ENCODE results near the gene BCL2L2. TPM values are rescaled to one million over a fixed set of nuclear protein-coding genes. Genes with fewer than 3 reads are reported as not detected.

BCL2L2 gene
- total and polyA plus RNA-seq, 2 of the 8 experiments (the other 6 are each of a cell fraction or from before 2014, with no cell fraction given) = 9.3 to 13.8 TPM

DNA sequence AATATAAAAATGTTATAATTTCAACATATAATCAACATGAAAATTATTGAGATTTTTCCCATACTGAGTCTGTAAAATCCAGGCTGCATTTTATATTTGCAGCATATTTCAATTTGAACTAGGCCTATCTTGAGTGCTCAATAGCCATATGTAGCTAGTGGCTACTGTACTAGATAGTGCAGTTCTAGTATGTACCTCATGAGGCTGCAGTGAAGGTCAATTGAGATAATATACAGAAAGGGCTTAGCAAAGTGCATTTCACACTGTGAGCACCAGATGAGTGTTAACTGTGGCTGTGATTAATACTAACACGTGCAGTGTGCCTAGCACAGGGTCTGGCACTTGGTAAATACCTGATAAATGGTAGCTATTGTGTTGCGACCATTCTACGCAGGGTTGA, 51.4 kb downstream of the BCL2L2 start:
- no peak overlapping the region for H2BK120ac ChIP-seq (replicated peaks; ENCODE audit: low read depth, low read length)
- no peaks in the 10 kb centered on the region for H3K9me3 ChIP-seq (ENCODE audit: insufficient read depth in 2 of 2, low read depth in 1 of 2, low read length in 1 of 2)
- no peaks in the 10 kb centered on the region for H3K79me2 ChIP-seq (ENCODE audit: control insufficient read depth in 1 of 2, insufficient read depth in 2 of 2, low read length in 2 of 2)

More for the DNA sequence above, 51.4 kb downstream of the BCL2L2 start:
- peaks cover 0 to 22% (median 10%) of the 10 kb centered on the region in 4 experiments; a peak in 4 of 8 replicates for H3K36me3 ChIP-seq (ENCODE audit: control insufficient read depth in 2 of 4, insufficient read depth in 4 of 4, low read length in 3 of 4)
- no peak overlapping the region for H3K9ac ChIP-seq (replicated peaks in 1 of 4; ENCODE audit: extremely low read depth in 1 of 4, low read depth in 3 of 4, low read length in 3 of 4)
- no peaks in the 10 kb centered on the region for H3K23me2 ChIP-seq (ENCODE audit: low read depth, low read length)
- no peak overlapping the region for H3K4ac ChIP-seq (replicated peaks; ENCODE audit: insufficient read length, low read depth, low read length)
- no peak overlapping the region for H4K5ac ChIP-seq (ENCODE audit: insufficient read length, low read depth, low read length)
- no peak overlapping the region for H2AFZ ChIP-seq (ENCODE audit: low read length)
- H3K79me1 ChIP-seq (ENCODE audit: low read depth, low read length) = no peaks in the 10 kb centered on the region
- H3K23ac ChIP-seq (ENCODE audit: insufficient read length) = no peak overlapping the region
- H3K27ac ChIP-seq (ENCODE audit: low read depth, low read length) = no peak overlapping the region
- no peak overlapping the region for H2BK15ac ChIP-seq (ENCODE audit: low read length)
- H2BK5ac ChIP-seq (ENCODE audit: low read depth, low read length) = no peak overlapping the region
- H3K4me1 ChIP-seq (replicated peaks in 1 of 4; ENCODE audit: control insufficient read depth in 3 of 4, insufficient read depth in 4 of 4, low read length in 3 of 4) = peaks cover 0 to 2% (median under 1%) of the 10 kb centered on the region in 4 experiments; a peak in 4 of 7 replicates
- no peak overlapping the region for H2AK5ac ChIP-seq (ENCODE audit: low read depth, low read length)
- WGBS, 2 experiments (ENCODE audit: extremely low coverage in 1 of 2, insufficient coverage in 1 of 2, insufficient read length in 1 of 2, insufficient replicate concordance in 2 of 2, low coverage in 1 of 2, low lambda C conversion rate in 2 of 2, missing lambda C conversion rate in 1 of 2) = 84% methylated on average over 3 of the region's 3 CpGs; no CpG with 5 or more reads in 1 of the 2 experiments
- H4K20me1 ChIP-seq (replicated peaks in 1 of 2; ENCODE audit: control insufficient read depth in 1 of 2, insufficient read depth in 2 of 2, low read length in 2 of 2) = peaks cover 8 to 10% of the 10 kb centered on the region in 2 experiments
- no peak overlapping the region for H3K4me2 ChIP-seq (ENCODE audit: insufficient read depth in 1 of 2, low read depth in 2 of 2, low read length in 2 of 2)
- no peak overlapping the region for H2BK20ac ChIP-seq (ENCODE audit: low read length)
- H3K27me3 ChIP-seq (replicated peaks in 1 of 4; ENCODE audit: control insufficient read depth in 3 of 4, extremely low read depth in 1 of 4, insufficient read depth in 3 of 4, low read length in 3 of 4) = peaks cover 0 to 8% (median 4%) of the 10 kb centered on the region in 4 experiments; a peak in 4 of 7 replicates
- H4K8ac ChIP-seq (ENCODE audit: extremely low read depth, insufficient read depth, low read length) = no peak overlapping the region
- H3K18ac ChIP-seq (ENCODE audit: extremely low read depth, low read length) = no peak overlapping the region
- CTCF ChIA-PET (ENCODE audit: partially characterized antibody) = interaction anchor here (0.6 to 20.9 kb wide), 6 partner anchors 11 to 99 kb away, joined by 3 to 333 read pairs (median 6); partner anchors contain the start of genes CMTM5, IL25 and MYH7
- no peak overlapping the region for H4K91ac ChIP-seq (replicated peaks; ENCODE audit: insufficient read length, low read length)
- no peak overlapping the region for H3K14ac ChIP-seq (ENCODE audit: insufficient read length)
- POLR2A ChIA-PET (ENCODE audit: partially characterized antibody) = interaction anchor here (0.8 to 1.7 kb wide), 3 partner anchors 9 to 36 kb away, joined by 3 to 5 read pairs (median 3); partner anchors contain the start of gene PABPN1
- TF ChIP-seq SUZ12 (IDR thresholded peaks at IDR 0.05; ENCODE audit: low read length) = no peak
- TF ChIP-seq JUND (IDR thresholded peaks at IDR 0.05; ENCODE audit: low read length) = no peak
- DNase-seq (ENCODE audit: low read depth in 1 of 2, low spot score in 2 of 2) (no peak), FAIRE-seq (no peak)
- no peak overlapping the region for H2BK12ac ChIP-seq (ENCODE audit: low read depth, low read length)
- no peak overlapping the region for H3K4me3 ChIP-seq (ENCODE audit: extremely low read depth in 1 of 4, insufficient read depth in 2 of 4, low read depth in 3 of 4, low read length in 4 of 4)
- no peak overlapping the region for H3K56ac ChIP-seq (replicated peaks; ENCODE audit: insufficient read length, low read depth, low read length)

Measured in H1 (cell line).